LNCAP (cell line): ENCODE data around the gene METTL26.

Source experiments
- TF ChIP-seq, protein P1 (sequence below): fragments of 450-650 bp; IDR thresholded peaks from 2 replicates; pipeline ENCODE4 v1.5.1; 2017; ENCODE audit warnings: mild to moderate bottlenecking

Gene METTL26

GRCh38 chr16:630249-630814 is 5.8 kb downstream of the METTL26 start:
- TF ChIP-seq, protein P1, sequence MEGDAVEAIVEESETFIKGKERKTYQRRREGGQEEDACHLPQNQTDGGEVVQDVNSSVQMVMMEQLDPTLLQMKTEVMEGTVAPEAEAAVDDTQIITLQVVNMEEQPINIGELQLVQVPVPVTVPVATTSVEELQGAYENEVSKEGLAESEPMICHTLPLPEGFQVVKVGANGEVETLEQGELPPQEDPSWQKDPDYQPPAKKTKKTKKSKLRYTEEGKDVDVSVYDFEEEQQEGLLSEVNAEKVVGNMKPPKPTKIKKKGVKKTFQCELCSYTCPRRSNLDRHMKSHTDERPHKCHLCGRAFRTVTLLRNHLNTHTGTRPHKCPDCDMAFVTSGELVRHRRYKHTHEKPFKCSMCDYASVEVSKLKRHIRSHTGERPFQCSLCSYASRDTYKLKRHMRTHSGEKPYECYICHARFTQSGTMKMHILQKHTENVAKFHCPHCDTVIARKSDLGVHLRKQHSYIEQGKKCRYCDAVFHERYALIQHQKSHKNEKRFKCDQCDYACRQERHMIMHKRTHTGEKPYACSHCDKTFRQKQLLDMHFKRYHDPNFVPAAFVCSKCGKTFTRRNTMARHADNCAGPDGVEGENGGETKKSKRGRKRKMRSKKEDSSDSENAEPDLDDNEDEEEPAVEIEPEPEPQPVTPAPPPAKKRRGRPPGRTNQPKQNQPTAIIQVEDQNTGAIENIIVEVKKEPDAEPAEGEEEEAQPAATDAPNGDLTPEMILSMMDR, result no peak

- TF ChIP-seq, protein P1, result no peak
These were observed 6.3 kb downstream of the METTL26 start for GRCh38 chr16:629833-630248.

DNA sequence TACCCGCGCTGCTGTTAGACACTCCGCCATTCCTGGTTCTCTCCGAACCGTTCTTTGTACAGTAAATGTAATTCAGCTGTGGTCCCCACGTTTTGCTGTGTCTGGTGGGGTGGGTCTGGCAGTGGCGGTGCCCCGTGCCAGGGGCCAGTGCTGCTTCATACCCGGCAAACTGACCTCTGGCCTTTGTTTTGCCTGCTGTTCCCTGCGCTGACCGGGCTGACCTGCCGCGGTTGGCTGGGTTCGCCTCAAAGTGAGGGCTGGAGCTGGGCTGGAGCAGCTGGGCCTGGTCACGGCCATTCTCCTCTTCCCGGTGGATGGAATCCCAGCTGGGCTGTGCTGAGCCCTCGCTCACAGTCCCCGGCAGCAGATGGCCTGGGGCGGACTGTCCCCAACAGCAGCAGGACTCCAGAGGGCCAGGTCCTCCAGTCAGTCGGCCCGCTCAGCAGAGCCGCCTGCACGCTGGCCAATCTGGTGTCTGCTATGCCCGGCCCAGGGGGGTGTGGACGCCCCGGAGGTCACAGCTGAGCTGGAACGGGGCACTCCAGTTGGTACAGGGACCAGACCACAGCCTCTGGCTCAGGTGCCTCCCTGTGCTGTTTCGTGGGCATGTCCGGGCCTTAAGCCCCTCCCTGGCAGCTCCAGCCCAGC is 6.8 kb downstream of the METTL26 start:
- TF ChIP-seq, protein P1, result no peak

- TF ChIP-seq, protein P1, result no peak
These were observed 7.6 kb downstream of the METTL26 start for GRCh38 chr16:628321-629061.

DNA sequence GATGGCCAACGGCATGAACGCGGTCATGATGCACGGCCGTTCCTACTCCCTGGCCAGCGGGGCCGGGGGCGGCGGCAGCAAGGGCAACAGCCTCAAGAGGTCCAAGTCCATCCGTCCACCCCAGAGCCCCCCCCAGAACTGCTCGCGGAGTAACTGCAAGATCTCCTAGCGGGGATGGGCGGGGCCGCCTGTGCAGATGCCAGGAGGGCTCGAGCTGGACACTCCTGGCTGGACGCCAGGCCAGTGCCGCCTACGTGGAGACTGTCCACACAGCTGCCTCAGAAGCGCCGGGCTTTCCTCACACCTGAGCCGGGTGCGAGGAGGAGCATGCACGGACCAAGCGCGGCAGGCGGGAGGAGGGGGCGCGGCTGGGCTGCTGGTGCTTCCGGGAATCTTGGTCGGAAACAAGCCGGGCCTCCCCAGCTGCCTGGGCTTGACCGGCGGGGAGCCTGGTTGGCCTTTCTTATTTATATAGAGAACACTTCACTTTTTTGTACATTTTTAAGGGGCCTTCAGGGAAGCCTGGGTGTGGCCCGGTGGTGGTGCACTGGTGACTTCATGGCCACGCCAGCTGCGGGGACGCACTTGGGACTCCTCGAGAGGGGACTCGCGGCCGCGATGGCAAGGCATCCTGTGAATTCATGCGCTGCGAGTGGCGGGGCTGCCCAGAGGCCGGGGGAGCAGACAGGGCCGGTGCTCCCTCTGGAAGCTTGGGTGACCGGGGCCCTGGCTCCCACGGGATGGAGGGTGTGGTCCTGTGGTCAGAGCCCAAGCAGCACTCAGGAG is 8.5 kb downstream of the METTL26 start:
- TF ChIP-seq, protein P1, result no peak

- TF ChIP-seq, protein P1, result no peak
These were observed 9.2 kb downstream of the METTL26 start for GRCh38 chr16:626787-627453.
